Neural cell (in vitro differentiated cells): ENCODE measurements around the gene RBKS. TPM values are rescaled to one million over a fixed set of nuclear protein-coding genes. Genes with fewer than 3 reads are reported as not detected.

Experiments
- H2AFZ ChIP-seq: fragments of 200-600, 300-800 bp; sonication (generic), shearing (Covaris generic); 2 replicates; pipeline ENCODE4 v1.6.0; 2014; ENCODE audit warnings: low read depth, mild to moderate bottlenecking, antibody characterized with exemption, low read length, moderate library complexity
- H3F3A ChIP-seq: fragments of 200-600 bp; shearing (Covaris generic); 2 replicates; pipeline ENCODE4 v1.6.1; 2016; ENCODE audit warnings: mild to moderate bottlenecking, moderate library complexity, mixed read lengths, antibody characterized with exemption, low read length; ENCODE audit not compliant: insufficient read depth, poor library complexity, severe bottlenecking
- H3K27ac ChIP-seq: fragments of 200-600, 300-800 bp; sonication (generic), shearing (Covaris generic); 2 replicates; pipeline ENCODE4 v1.5.1; 2014; ENCODE audit warnings: mild to moderate bottlenecking, low read length, moderate library complexity
- H3K27me3 ChIP-seq: fragments of 300-800, 200-600 bp; sonication (generic), shearing (Covaris generic); 2 replicates; pipeline ENCODE4 v1.6.0; 2014; ENCODE audit warnings: mild to moderate bottlenecking, low read depth, low read length, moderate library complexity; ENCODE audit not compliant: insufficient read depth
- H3K36me3 ChIP-seq: fragments of 300-800, 200-600 bp; sonication (generic), shearing (Covaris generic); 2 replicates; pipeline ENCODE4 v1.5.1; 2014; ENCODE audit warnings: mild to moderate bottlenecking, antibody characterized with exemption, low read length, moderate library complexity; ENCODE audit not compliant: insufficient read depth
- H3K4me2 ChIP-seq: fragments of 300-800, 200-600 bp; sonication (generic), shearing (Covaris generic); 2 replicates; pipeline ENCODE4 v1.6.0; 2014; ENCODE audit warnings: mild to moderate bottlenecking, low read length
- H3K4me3 ChIP-seq: fragments of 300-800, 200-600 bp; sonication (generic), shearing (Covaris generic); 2 replicates; pipeline ENCODE4 v1.5.1; 2014; ENCODE audit warnings: mild to moderate bottlenecking, low read length, moderate library complexity
- H3K79me2 ChIP-seq: fragments of 200-600 bp; shearing (Covaris generic); replicated peaks from 2 replicates; pipeline ENCODE4 v1.6.0; 2014; ENCODE audit warnings: mild to moderate bottlenecking, low read length, moderate library complexity; ENCODE audit not compliant: insufficient read depth
- H3K9ac ChIP-seq: fragments of 300-800, 200-600 bp; sonication (generic), shearing (Covaris generic); 2 replicates; pipeline ENCODE4 v1.6.1; 2016; ENCODE audit warnings: mild to moderate bottlenecking, low read length, mixed read lengths
- H3K9me2 ChIP-seq: fragments of 200-600 bp; shearing (Covaris generic); 2 replicates; pipeline ENCODE4 v1.6.1; 2016; ENCODE audit warnings: mild to moderate bottlenecking, low read length, mixed read lengths; ENCODE audit not compliant: insufficient read depth
- H3K9me3 ChIP-seq: fragments of 200-600, 300-800 bp; sonication (generic), shearing (Covaris generic); 2 replicates; pipeline ENCODE4 v1.6.1; 2016; ENCODE audit warnings: mild to moderate bottlenecking, mixed run types, low read length, moderate library complexity, mixed read lengths
- H4K20me1 ChIP-seq: fragments of 200-600 bp; shearing (Covaris generic); 2 replicates; pipeline ENCODE4 v1.6.1; 2016; ENCODE audit warnings: mild to moderate bottlenecking, mixed run types; ENCODE audit not compliant: insufficient read depth
- CTCF ChIP-seq: fragments of 450-650 bp; IDR thresholded peaks from 2 replicates; pipeline ENCODE4 v1.5.1; 2014; ENCODE audit warnings: antibody characterized with exemption, mild to moderate bottlenecking, moderate library complexity; ENCODE audit not compliant: poor library complexity, severe bottlenecking
- EP300 ChIP-seq: fragments of 450-650 bp; conservative IDR thresholded peaks from 2 replicates; pipeline ENCODE4 v1.6.1; 2014; ENCODE audit warnings: antibody characterized with exemption, mild to moderate bottlenecking, moderate library complexity; ENCODE audit not compliant: poor library complexity, severe bottlenecking
- EZH2 ChIP-seq: fragments of 200-600, 300-800 bp; shearing (Covaris generic), sonication (generic); IDR thresholded peaks from 2 replicates; pipeline ENCODE4 v1.6.1; 2014; ENCODE audit warnings: antibody characterized with exemption, low read length, borderline replicate concordance, mild to moderate bottlenecking; ENCODE audit not compliant: insufficient read depth, poor library complexity, severe bottlenecking
- MXI1 ChIP-seq: fragments of 450-650 bp; conservative IDR thresholded peaks from 2 replicates; pipeline ENCODE4 v1.6.1; 2014; ENCODE audit warnings: antibody characterized with exemption, mild to moderate bottlenecking; ENCODE audit not compliant: poor library complexity, severe bottlenecking
- POLR2AphosphoS5 ChIP-seq: IDR thresholded peaks from 2 replicates; pipeline ENCODE4 v1.6.1; 2012
- RAD21 ChIP-seq: fragments of 450-650 bp; conservative IDR thresholded peaks from 2 replicates; pipeline ENCODE4 v1.6.1; 2014; ENCODE audit warnings: antibody characterized with exemption, mild to moderate bottlenecking, moderate library complexity
- REST ChIP-seq: IDR thresholded peaks from 2 replicates; pipeline ENCODE4 v1.6.1; 2012; ENCODE audit warnings: borderline replicate concordance
- SMC3 ChIP-seq: fragments of 450-650 bp; conservative IDR thresholded peaks from 2 replicates; pipeline ENCODE4 v1.6.1; 2014; ENCODE audit warnings: antibody characterized with exemption, mild to moderate bottlenecking, moderate library complexity; ENCODE audit not compliant: poor library complexity
- TAF1 ChIP-seq: IDR thresholded peaks from 2 replicates; pipeline ENCODE4 v1.6.1; 2012; ENCODE audit warnings: low read depth
- polyA plus RNA-seq: library from polyadenylated mRNA; depleted of rRNA; stranded (reverse); fragments of >200 nt; gene quantifications from 2 replicates; pipeline ENCODE4 v1.2.3, GENCODE V29; 2014

Gene RBKS
- polyA plus RNA-seq, 1 donor from 2014 or later: 5.4 TPM

- Histone ChIP-seq H3K4me3 (no peak overlapping the region), H3K4me2 (no peak overlapping the region), H3K9me3 (no peaks in the 10 kb centered on the region), H4K20me1 (no peaks in the 10 kb centered on the region), H3K36me3 (no peaks in the 10 kb centered on the region), H3K9me2 (no peaks in the 10 kb centered on the region), H3F3A (no peaks in the 10 kb centered on the region), H2AFZ (no peak overlapping the region), H3K9ac (no peak overlapping the region), H3K27ac (no peak overlapping the region), H3K79me2 (no peaks in the 10 kb centered on the region), H3K27me3 (no peaks in the 10 kb centered on the region)
- TF ChIP-seq REST (no peak), SMC3 (no peak), TAF1 (no peak), MXI1 (no peak), CTCF (no peak), EP300 (no peak), EZH2 (no peak), RAD21 (no peak), POLR2AphosphoS5 (no peak)
Measured at GRCh38 chr2:27849558-27850205, 40.5 kb downstream of the RBKS start.

- Histone ChIP-seq H3K9ac (no peak overlapping the region), H3K9me2 (no peaks in the 10 kb centered on the region), H3K27me3 (no peaks in the 10 kb centered on the region), H4K20me1 (no peaks in the 10 kb centered on the region), H3K4me3 (no peak overlapping the region), H3K79me2 (no peaks in the 10 kb centered on the region), H3K36me3 (no peaks in the 10 kb centered on the region), H3F3A (no peaks in the 10 kb centered on the region), H3K9me3 (no peaks in the 10 kb centered on the region), H3K27ac (no peak overlapping the region), H3K4me2 (no peak overlapping the region), H2AFZ (no peak overlapping the region)
- no peak for TF ChIP-seq REST
- TF ChIP-seq TAF1: no peak
- TF ChIP-seq MXI1: no peak
- TF ChIP-seq EP300: no peak
- no peak for TF ChIP-seq CTCF
- no peak for TF ChIP-seq EZH2
- TF ChIP-seq SMC3: no peak
- no peak for TF ChIP-seq RAD21
- TF ChIP-seq POLR2AphosphoS5: no peak
Measured at GRCh38 chr2:27847333-27847732, 42.9 kb downstream of the RBKS start.
